NCI-H774 (cell line): ENCODE measurements around the gene DHRS4L2.

Experiments used
- DNase-seq: peaks from one replicate; lab custom pipeline; 2025; lab: John Stamatoyannopoulos, UW

The DHRS4L2 gene

GRCh38 chr14:24054646-24055045 is 65.9 kb downstream of the DHRS4L2 start:
- DNase-seq = no peak
